ENCODE results near the gene FUCA2. TPM values are rescaled to one million over a fixed set of nuclear protein-coding genes. Genes with fewer than 3 reads are reported as not detected.

The FUCA2 gene
- total RNA-seq, 1 experiment from 2014 or later = 72.1 TPM

DNA sequence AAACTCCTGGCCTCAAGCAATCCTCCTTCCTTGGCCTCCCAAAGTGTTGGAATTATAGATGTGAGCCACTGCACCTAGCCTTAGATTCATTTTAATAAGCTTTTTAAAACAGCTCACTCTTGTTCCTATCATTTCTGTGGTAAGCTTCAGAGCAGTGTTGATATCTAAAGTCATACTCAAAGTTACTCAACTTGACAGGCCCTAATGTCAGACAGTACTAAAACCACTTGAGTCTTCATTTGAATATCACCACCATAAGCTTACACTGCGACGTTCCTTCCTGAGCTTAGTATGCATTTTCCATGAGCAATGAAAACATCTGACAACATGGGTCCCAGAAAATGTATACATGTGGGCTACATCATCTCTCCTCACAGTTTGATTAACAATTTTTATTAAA lies 6.0 kb downstream of the FUCA2 start:
- H3K27ac Mint-ChIP-seq = no peak overlapping the region
- WGBS (ENCODE audit: extremely low coverage, insufficient read length, low lambda C conversion rate) = no CpG with 5 or more reads among the region's 2 CpGs
- TF ChIP-seq, protein P1, sequence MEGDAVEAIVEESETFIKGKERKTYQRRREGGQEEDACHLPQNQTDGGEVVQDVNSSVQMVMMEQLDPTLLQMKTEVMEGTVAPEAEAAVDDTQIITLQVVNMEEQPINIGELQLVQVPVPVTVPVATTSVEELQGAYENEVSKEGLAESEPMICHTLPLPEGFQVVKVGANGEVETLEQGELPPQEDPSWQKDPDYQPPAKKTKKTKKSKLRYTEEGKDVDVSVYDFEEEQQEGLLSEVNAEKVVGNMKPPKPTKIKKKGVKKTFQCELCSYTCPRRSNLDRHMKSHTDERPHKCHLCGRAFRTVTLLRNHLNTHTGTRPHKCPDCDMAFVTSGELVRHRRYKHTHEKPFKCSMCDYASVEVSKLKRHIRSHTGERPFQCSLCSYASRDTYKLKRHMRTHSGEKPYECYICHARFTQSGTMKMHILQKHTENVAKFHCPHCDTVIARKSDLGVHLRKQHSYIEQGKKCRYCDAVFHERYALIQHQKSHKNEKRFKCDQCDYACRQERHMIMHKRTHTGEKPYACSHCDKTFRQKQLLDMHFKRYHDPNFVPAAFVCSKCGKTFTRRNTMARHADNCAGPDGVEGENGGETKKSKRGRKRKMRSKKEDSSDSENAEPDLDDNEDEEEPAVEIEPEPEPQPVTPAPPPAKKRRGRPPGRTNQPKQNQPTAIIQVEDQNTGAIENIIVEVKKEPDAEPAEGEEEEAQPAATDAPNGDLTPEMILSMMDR (conservative IDR thresholded peaks at IDR 0.05) = no peak
- Histone ChIP-seq H2AK5ac (ENCODE audit: insufficient read length, low read length) (no peak overlapping the region), H3K18ac (ENCODE audit: insufficient read length, low read depth, low read length) (no peak overlapping the region), H3K79me2 (ENCODE audit: insufficient read depth, low read length) (no peaks in the 10 kb centered on the region), H4K5ac (ENCODE audit: insufficient read length, low read depth, low read length) (no peak overlapping the region), H2BK12ac (ENCODE audit: insufficient read length, low read depth, low read length) (no peak overlapping the region), H3K79me1 (ENCODE audit: insufficient read depth, low read depth, low read length, poor library complexity, severe bottlenecking) (no peaks in the 10 kb centered on the region), H2BK5ac (ENCODE audit: insufficient read length, low read length) (no peak overlapping the region), H3K27ac (ENCODE audit: insufficient read length, low read depth, low read length) (no peak overlapping the region), H2AFZ (ENCODE audit: low read length) (no peak overlapping the region), H3K23ac (ENCODE audit: insufficient read length, low read depth, low read length) (no peak overlapping the region), H3K9me3 (ENCODE audit: control insufficient read depth, low read depth, low read length) (no peaks in the 10 kb centered on the region), H3K14ac (ENCODE audit: insufficient read depth, low read length) (no peak overlapping the region), H2BK15ac (ENCODE audit: low read depth, low read length) (no peak overlapping the region), H4K91ac (ENCODE audit: insufficient read length, low read depth, low read length) (no peak overlapping the region), H3T11ph (ENCODE audit: low read length) (no peak overlapping the region), H3K9ac (ENCODE audit: extremely low read depth, insufficient read length, low read length) (no peak overlapping the region), H3K23me2 (ENCODE audit: insufficient read length, low read depth, low read length, poor library complexity, severe bottlenecking) (no peaks in the 10 kb centered on the region), H2BK20ac (ENCODE audit: low read depth, low read length, poor library complexity, severe bottlenecking) (no peak overlapping the region), H4K20me1 (ENCODE audit: control insufficient read depth, insufficient read depth, insufficient read length) (no peaks in the 10 kb centered on the region), H2BK120ac (ENCODE audit: low read depth, low read length, poor library complexity, severe bottlenecking) (no peak overlapping the region), H3K4me1 (ENCODE audit: insufficient read depth, low read length) (no peaks in the 10 kb centered on the region), H3K4me2 (ENCODE audit: insufficient read depth, insufficient read length, low read length) (no peak overlapping the region), H3K27me3 (ENCODE audit: insufficient read depth, low read length) (no peaks in the 10 kb centered on the region), H3K4ac (ENCODE audit: low read depth, low read length) (no peak overlapping the region), H4K8ac (replicated peaks; ENCODE audit: insufficient read length, low read depth, low read length) (no peak overlapping the region), H3K56ac (ENCODE audit: insufficient read length, low read depth, low read length) (no peak overlapping the region)
- H3K4me3 Mint-ChIP-seq = no peak overlapping the region
- H3K36me3 Mint-ChIP-seq (ENCODE audit: insufficient read depth in 1 of 3, low read depth in 3 of 3) = peaks cover 14 to 59% (median 36%) of the 10 kb centered on the region in 3 experiments; a peak in 6 of 7 replicates
- H3K27me3 Mint-ChIP-seq (ENCODE audit: low read depth) = no peaks in the 10 kb centered on the region
- no peak for DNase-seq
- H3K9me3 Mint-ChIP-seq = no peaks in the 10 kb centered on the region
- 0 out of 4 replicates have a peak, but pooled peaks cover 0 to 2% of the 10 kb centered on the region in 2 experiments for H3K4me1 Mint-ChIP-seq
